HEK293 (cell line): ENCODE measurements around the gene CCDC81.
A peak's percentile ranks its signal among the peaks of the same experiment; 100 is the strongest.

Experiments used
- CTCF ChIA-PET: fragments of 350-600 bp; formaldehyde crosslinking; extraction: SDS; loops from one replicate; lab custom pipeline; 2021; ENCODE audit warnings: antibody characterized with exemption; lab: Yijun Ruan, JAX
- POLR2A ChIA-PET: fragments of 300-600 bp; formaldehyde crosslinking; extraction: SDS; loops from one replicate; lab custom pipeline; 2020; ENCODE audit warnings: antibody characterized with exemption, inconsistent platforms; lab: Yijun Ruan, JAX
- H3K27ac ChIP-seq: fragments of 200-500 bp; sonication (Bioruptor generic); 2 replicates; pipeline ENCODE4 v1.5.1; 2014; ENCODE audit warnings: low read depth, low read length, control low read depth, inconsistent platforms; ENCODE audit errors: extremely low read depth
- H3K36me3 ChIP-seq, 2 experiments: fragments of 200-500 bp in 1 of 2; sonication (Bioruptor generic) in 1 of 2; 1 replicate in 1 of 2; 2 replicates in 1 of 2; pipeline ENCODE4 v1.5.1; 2014 to 2017; ENCODE audit warnings: inconsistent platforms in 2 of 2, low read length in 2 of 2; ENCODE audit not compliant: control insufficient read depth in 2 of 2, insufficient read depth in 1 of 2
- H3K4me1 ChIP-seq: fragments of 200-500 bp; sonication (Bioruptor generic); 2 replicates; pipeline ENCODE4 v1.5.1; 2014; ENCODE audit warnings: mild to moderate bottlenecking, low read length, inconsistent platforms; ENCODE audit not compliant: control insufficient read depth, insufficient read depth
- H3K4me3 ChIP-seq: 2 replicates; pipeline ENCODE4 v1.5.1; 2011; ENCODE audit warnings: low read depth, mild to moderate bottlenecking, control low read depth, low read length, moderate library complexity
- H3K9me3 ChIP-seq: fragments of 200-500 bp; sonication (Bioruptor generic); 2 replicates; pipeline ENCODE4 v1.5.1; 2014; ENCODE audit warnings: low read depth, low read length, inconsistent platforms; ENCODE audit not compliant: control insufficient read depth, insufficient read depth
- GLIS1 ChIP-seq: fragments of 450-650 bp; formaldehyde crosslinking; IDR thresholded peaks from 2 replicates; pipeline ENCODE4 v1.5.1; 2016; ENCODE audit warnings: missing biosample characterization, missing genetic modification characterization
- GLIS2 ChIP-seq: fragments of 450-650 bp; formaldehyde crosslinking; IDR thresholded peaks from 2 replicates; pipeline ENCODE4 v1.5.1; 2016; ENCODE audit warnings: missing biosample characterization, missing genetic modification characterization
- PRDM1 ChIP-seq: fragments of 450-650 bp; formaldehyde crosslinking; IDR thresholded peaks from 2 replicates; pipeline ENCODE4; 2016; ENCODE audit warnings: missing biosample characterization, missing genetic modification characterization
- SP7 ChIP-seq: fragments of 450-650 bp; formaldehyde crosslinking; IDR thresholded peaks from 2 replicates; pipeline ENCODE4 v1.5.1; 2016; ENCODE audit warnings: missing biosample characterization, missing genetic modification characterization
- ZBTB1 ChIP-seq: fragments of 450-650 bp; formaldehyde crosslinking; IDR thresholded peaks from 2 replicates; pipeline ENCODE4 v1.5.1; 2016; ENCODE audit warnings: missing biosample characterization, missing genetic modification characterization
- ZBTB21 ChIP-seq: fragments of 450-650 bp; formaldehyde crosslinking; IDR thresholded peaks from 2 replicates; pipeline ENCODE4 v1.5.1; 2017; ENCODE audit warnings: missing biosample characterization, missing genetic modification characterization
- ZFP37 ChIP-seq: fragments of 450-650 bp; formaldehyde crosslinking; IDR thresholded peaks from 2 replicates; pipeline ENCODE4 v1.5.1; 2016; ENCODE audit warnings: missing biosample characterization, missing genetic modification characterization
- ZFP69B ChIP-seq: fragments of 450-650 bp; formaldehyde crosslinking; IDR thresholded peaks from 2 replicates; pipeline ENCODE4 v1.5.1; 2016; ENCODE audit warnings: missing biosample characterization, missing genetic modification characterization
- ZNF146 ChIP-seq: fragments of 450-650 bp; formaldehyde crosslinking; IDR thresholded peaks from 2 replicates; pipeline ENCODE4 v1.5.1; 2016; ENCODE audit warnings: missing biosample characterization, missing genetic modification characterization
- ZNF211 ChIP-seq: fragments of 450-650 bp; formaldehyde crosslinking; IDR thresholded peaks from 2 replicates; pipeline ENCODE4 v1.5.1; 2016; ENCODE audit warnings: low read depth, missing biosample characterization, missing genetic modification characterization
- ZNF24 ChIP-seq: fragments of 450-650 bp; formaldehyde crosslinking; IDR thresholded peaks from 2 replicates; pipeline ENCODE4 v1.5.1; 2016; ENCODE audit warnings: missing biosample characterization, missing genetic modification characterization
- ZNF366 ChIP-seq: fragments of 450-650 bp; formaldehyde crosslinking; conservative IDR thresholded peaks from 2 replicates; pipeline ENCODE4 v1.5.1; 2016; ENCODE audit warnings: missing biosample characterization, missing genetic modification characterization
- ZNF391 ChIP-seq: fragments of 450-650 bp; formaldehyde crosslinking; IDR thresholded peaks from 2 replicates; pipeline ENCODE4 v1.5.1; 2016; ENCODE audit warnings: low read depth, missing biosample characterization, missing genetic modification characterization, borderline replicate concordance
- ZNF404 ChIP-seq: fragments of 450-650 bp; formaldehyde crosslinking; IDR thresholded peaks from 2 replicates; pipeline ENCODE4 v1.5.1; 2017; ENCODE audit warnings: missing biosample characterization, missing genetic modification characterization
- ZNF48 ChIP-seq: fragments of 450-650 bp; formaldehyde crosslinking; IDR thresholded peaks from 2 replicates; pipeline ENCODE4 v1.5.1; 2016; ENCODE audit warnings: missing biosample characterization, missing genetic modification characterization
- ZNF558 ChIP-seq: fragments of 450-650 bp; formaldehyde crosslinking; IDR thresholded peaks from 2 replicates; pipeline ENCODE4 v1.5.1; 2016; ENCODE audit warnings: missing biosample characterization, missing genetic modification characterization
- ZNF623 ChIP-seq: fragments of 450-650 bp; formaldehyde crosslinking; IDR thresholded peaks from 2 replicates; pipeline ENCODE4 v1.5.1; 2016; ENCODE audit warnings: missing biosample characterization, missing genetic modification characterization
- TF ChIP-seq, protein P1 (sequence below): fragments of 450-650 bp; formaldehyde crosslinking; conservative IDR thresholded peaks from 2 replicates; pipeline ENCODE4 v1.5.1; 2016; ENCODE audit warnings: low read depth, missing biosample characterization, missing genetic modification characterization
- TF ChIP-seq, protein P2 (sequence below): fragments of 450-650 bp; IDR thresholded peaks from 2 replicates; pipeline ENCODE4 v1.5.1; 2018; ENCODE audit warnings: missing biosample characterization, missing genetic modification characterization
- TF ChIP-seq, protein P3 (sequence below): fragments of 450-650 bp; formaldehyde crosslinking; IDR thresholded peaks from 2 replicates; pipeline ENCODE4 v1.5.1; 2016; ENCODE audit warnings: missing biosample characterization, missing genetic modification characterization
- TF ChIP-seq, protein P4 (sequence below): fragments of 450-650 bp; formaldehyde crosslinking; IDR thresholded peaks from 2 replicates; pipeline ENCODE4 v1.5.1; 2017; ENCODE audit warnings: missing biosample characterization, missing genetic modification characterization
- TF ChIP-seq, protein P5 (sequence below): fragments of 450-650 bp; formaldehyde crosslinking; IDR thresholded peaks from 2 replicates; pipeline ENCODE4 v1.5.1; 2016; ENCODE audit warnings: missing biosample characterization, missing genetic modification characterization
- TF ChIP-seq, protein P6 (sequence below): fragments of 450-650 bp; formaldehyde crosslinking; IDR thresholded peaks from 2 replicates; pipeline ENCODE4 v1.5.1; 2017; ENCODE audit warnings: missing biosample characterization, missing genetic modification characterization

The CCDC81 gene

DNA sequence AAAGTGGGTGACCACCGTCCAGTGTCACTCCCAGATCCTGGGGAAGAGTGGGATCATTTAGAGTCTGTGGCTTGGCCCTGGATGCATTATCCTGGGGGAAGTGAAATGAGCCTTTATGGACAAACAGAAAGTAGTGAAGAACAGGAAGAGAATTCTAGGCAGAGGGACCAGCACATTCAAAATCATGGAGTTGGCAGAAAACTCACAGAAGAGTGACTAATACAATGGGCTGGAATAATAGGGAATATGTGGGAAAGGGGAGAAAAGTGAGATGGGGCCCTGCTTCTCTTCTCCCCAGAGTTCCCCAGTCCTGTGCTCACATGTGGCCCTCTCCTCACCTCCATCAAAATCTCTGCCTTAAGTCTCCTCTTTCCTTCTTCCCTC is 84.3 kb downstream of the CCDC81 start:
- TF ChIP-seq ZNF146 (tag by site-specific recombination): no peak
- TF ChIP-seq ZBTB1 (tag by site-specific recombination): no peak
- no peak for TF ChIP-seq ZNF623 (tag by site-specific recombination)
- no peak for TF ChIP-seq ZNF24 (tag by site-specific recombination)
- TF ChIP-seq, protein P1, sequence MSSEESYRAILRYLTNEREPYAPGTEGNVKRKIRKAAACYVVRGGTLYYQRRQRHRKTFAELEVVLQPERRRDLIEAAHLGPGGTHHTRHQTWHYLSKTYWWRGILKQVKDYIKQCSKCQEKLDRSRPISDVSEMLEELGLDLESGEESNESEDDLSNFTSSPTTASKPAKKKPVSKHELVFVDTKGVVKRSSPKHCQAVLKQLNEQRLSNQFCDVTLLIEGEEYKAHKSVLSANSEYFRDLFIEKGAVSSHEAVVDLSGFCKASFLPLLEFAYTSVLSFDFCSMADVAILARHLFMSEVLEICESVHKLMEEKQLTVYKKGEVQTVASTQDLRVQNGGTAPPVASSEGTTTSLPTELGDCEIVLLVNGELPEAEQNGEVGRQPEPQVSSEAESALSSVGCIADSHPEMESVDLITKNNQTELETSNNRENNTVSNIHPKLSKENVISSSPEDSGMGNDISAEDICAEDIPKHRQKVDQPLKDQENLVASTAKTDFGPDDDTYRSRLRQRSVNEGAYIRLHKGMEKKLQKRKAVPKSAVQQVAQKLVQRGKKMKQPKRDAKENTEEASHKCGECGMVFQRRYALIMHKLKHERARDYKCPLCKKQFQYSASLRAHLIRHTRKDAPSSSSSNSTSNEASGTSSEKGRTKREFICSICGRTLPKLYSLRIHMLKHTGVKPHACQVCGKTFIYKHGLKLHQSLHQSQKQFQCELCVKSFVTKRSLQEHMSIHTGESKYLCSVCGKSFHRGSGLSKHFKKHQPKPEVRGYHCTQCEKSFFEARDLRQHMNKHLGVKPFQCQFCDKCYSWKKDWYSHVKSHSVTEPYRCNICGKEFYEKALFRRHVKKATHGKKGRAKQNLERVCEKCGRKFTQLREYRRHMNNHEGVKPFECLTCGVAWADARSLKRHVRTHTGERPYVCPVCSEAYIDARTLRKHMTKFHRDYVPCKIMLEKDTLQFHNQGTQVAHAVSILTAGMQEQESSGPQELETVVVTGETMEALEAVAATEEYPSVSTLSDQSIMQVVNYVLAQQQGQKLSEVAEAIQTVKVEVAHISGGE (tag by site-specific recombination): no peak
- TF ChIP-seq ZNF391 (tag by site-specific recombination): no peak
- TF ChIP-seq, protein P2, sequence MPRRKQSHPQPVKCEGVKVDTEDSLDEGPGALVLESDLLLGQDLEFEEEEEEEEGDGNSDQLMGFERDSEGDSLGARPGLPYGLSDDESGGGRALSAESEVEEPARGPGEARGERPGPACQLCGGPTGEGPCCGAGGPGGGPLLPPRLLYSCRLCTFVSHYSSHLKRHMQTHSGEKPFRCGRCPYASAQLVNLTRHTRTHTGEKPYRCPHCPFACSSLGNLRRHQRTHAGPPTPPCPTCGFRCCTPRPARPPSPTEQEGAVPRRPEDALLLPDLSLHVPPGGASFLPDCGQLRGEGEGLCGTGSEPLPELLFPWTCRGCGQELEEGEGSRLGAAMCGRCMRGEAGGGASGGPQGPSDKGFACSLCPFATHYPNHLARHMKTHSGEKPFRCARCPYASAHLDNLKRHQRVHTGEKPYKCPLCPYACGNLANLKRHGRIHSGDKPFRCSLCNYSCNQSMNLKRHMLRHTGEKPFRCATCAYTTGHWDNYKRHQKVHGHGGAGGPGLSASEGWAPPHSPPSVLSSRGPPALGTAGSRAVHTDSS (tag by site-specific recombination): no peak
- TF ChIP-seq, protein P3, sequence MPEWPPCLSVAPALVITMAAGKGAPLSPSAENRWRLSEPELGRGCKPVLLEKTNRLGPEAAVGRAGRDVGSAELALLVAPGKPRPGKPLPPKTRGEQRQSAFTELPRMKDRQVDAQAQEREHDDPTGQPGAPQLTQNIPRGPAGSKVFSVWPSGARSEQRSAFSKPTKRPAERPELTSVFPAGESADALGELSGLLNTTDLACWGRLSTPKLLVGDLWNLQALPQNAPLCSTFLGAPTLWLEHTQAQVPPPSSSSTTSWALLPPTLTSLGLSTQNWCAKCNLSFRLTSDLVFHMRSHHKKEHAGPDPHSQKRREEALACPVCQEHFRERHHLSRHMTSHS: no peak
- TF ChIP-seq ZBTB21: no peak
- no peak for TF ChIP-seq ZNF48 (tag by site-specific recombination)
- TF ChIP-seq, protein P4, sequence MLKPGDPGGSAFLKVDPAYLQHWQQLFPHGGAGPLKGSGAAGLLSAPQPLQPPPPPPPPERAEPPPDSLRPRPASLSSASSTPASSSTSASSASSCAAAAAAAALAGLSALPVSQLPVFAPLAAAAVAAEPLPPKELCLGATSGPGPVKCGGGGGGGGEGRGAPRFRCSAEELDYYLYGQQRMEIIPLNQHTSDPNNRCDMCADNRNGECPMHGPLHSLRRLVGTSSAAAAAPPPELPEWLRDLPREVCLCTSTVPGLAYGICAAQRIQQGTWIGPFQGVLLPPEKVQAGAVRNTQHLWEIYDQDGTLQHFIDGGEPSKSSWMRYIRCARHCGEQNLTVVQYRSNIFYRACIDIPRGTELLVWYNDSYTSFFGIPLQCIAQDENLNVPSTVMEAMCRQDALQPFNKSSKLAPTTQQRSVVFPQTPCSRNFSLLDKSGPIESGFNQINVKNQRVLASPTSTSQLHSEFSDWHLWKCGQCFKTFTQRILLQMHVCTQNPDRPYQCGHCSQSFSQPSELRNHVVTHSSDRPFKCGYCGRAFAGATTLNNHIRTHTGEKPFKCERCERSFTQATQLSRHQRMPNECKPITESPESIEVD: no peak
- TF ChIP-seq, all 188 proteins: peak for 0
- H3K4me3 ChIP-seq: no peak overlapping the region
- CTCF ChIA-PET: interaction anchor here (1.1 kb wide), 1 partner anchor 57 kb away, joined by 3 read pairs; no protein-coding TSS in a partner anchor
- peaks cover 4% of the 10 kb centered on the region; the same call in 1 of the 2 replicates for H3K4me1 ChIP-seq
- no peak overlapping the region for H3K27ac ChIP-seq
- no peaks in the 10 kb centered on the region for H3K9me3 ChIP-seq
- no peaks in the 10 kb centered on the region for H3K36me3 ChIP-seq
- POLR2A ChIA-PET: no interaction called here

DNA sequence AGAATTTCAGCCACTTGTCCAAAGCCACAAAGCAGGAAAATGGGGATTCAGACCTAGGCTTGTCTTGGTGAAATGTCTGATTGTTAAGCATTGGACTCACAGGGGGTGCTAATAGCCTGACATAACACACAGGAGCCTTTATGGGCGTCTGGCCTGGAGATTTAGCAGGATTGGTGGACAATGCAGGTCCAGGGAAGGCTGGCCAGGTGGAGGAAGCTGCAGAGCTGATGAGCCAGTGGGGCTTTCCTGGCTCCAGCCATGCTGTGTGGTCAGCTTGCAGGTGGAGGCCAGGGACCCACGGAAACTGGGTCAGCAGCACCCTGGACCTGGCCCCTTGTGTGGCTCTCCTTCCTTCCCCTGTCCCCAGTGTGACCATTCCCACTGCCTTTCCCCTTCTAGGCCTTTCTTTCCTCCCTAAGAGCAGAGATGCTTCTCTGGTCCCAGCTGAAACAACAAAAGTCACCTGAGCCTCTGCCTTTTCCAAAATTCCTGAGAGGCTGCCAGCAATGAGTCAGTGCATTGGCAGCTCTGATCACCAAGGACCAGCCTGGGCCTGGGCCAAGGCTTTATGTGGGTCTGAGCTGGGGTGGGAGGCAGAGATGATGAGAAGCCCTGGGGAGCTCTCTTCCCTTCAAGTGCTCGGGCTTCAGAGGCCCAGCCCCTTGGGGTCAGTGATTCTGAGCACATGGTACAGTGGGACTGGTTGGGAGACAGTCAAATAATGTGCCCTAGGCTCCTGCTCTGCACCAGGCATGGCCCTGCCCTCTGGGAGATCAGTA is 85.2 kb downstream of the CCDC81 start:
- CTCF ChIA-PET: interaction anchor here (0.7 to 3.5 kb wide), 4 partner anchors 56 to 149 kb away, joined by 3 to 21 read pairs (median 3); no protein-coding TSS in a partner anchor
- TF ChIP-seq GLIS1: peak; percentile 86
- TF ChIP-seq ZFP69B: 0 out of 2 replicates have a peak, but pooled peaks have one; percentile 22
- peak; percentile 44; the same call in 1 of the 2 replicates for TF ChIP-seq SP7 (tag by site-specific recombination)
- TF ChIP-seq GLIS2: 0 out of 2 replicates have a peak, but pooled peaks have one; percentile 53
- TF ChIP-seq ZNF211 (tag by site-specific recombination): no peak
- TF ChIP-seq, protein P5, sequence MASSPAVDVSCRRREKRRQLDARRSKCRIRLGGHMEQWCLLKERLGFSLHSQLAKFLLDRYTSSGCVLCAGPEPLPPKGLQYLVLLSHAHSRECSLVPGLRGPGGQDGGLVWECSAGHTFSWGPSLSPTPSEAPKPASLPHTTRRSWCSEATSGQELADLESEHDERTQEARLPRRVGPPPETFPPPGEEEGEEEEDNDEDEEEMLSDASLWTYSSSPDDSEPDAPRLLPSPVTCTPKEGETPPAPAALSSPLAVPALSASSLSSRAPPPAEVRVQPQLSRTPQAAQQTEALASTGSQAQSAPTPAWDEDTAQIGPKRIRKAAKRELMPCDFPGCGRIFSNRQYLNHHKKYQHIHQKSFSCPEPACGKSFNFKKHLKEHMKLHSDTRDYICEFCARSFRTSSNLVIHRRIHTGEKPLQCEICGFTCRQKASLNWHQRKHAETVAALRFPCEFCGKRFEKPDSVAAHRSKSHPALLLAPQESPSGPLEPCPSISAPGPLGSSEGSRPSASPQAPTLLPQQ: peak; percentile 18; the same call in 1 of the 2 replicates
- TF ChIP-seq ZNF558 (tag by site-specific recombination): no peak
- TF ChIP-seq, protein P6, sequence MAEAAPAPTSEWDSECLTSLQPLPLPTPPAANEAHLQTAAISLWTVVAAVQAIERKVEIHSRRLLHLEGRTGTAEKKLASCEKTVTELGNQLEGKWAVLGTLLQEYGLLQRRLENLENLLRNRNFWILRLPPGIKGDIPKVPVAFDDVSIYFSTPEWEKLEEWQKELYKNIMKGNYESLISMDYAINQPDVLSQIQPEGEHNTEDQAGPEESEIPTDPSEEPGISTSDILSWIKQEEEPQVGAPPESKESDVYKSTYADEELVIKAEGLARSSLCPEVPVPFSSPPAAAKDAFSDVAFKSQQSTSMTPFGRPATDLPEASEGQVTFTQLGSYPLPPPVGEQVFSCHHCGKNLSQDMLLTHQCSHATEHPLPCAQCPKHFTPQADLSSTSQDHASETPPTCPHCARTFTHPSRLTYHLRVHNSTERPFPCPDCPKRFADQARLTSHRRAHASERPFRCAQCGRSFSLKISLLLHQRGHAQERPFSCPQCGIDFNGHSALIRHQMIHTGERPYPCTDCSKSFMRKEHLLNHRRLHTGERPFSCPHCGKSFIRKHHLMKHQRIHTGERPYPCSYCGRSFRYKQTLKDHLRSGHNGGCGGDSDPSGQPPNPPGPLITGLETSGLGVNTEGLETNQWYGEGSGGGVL (tag by site-specific recombination): 0 out of 2 replicates have a peak, but pooled peaks have one; percentile 7
- TF ChIP-seq ZNF366: peak; percentile 81
- TF ChIP-seq PRDM1 (tag by site-specific recombination): peak; percentile 58
- TF ChIP-seq ZFP37: peak; percentile 77; the same call in 1 of the 2 replicates
- no peak for TF ChIP-seq ZNF404

More for the DNA sequence above, 85.2 kb downstream of the CCDC81 start:
- POLR2A ChIA-PET: interaction anchor here (0.5 to 2.2 kb wide), 11 partner anchors 9 to 168 kb away, joined by 3 to 8 read pairs (median 4); no protein-coding TSS in a partner anchor
- Histone ChIP-seq H3K9me3 (no peaks in the 10 kb centered on the region), H3K4me1 (peaks cover 7% of the 10 kb centered on the region; the same call in 1 of the 2 replicates), H3K27ac (peak overlapping the region; percentile 47; the same call in 1 of the 2 replicates), H3K4me3 (no peak overlapping the region), H3K36me3 (no peaks in the 10 kb centered on the region)
